ENCODE results near the gene MATK. TPM values are rescaled to one million over a fixed set of nuclear protein-coding genes. Genes with fewer than 3 reads are reported as not detected.

The MATK gene
- polyA plus RNA-seq, 4 donors = 3.6 to 29.5 (median 6.5) TPM

DNA sequence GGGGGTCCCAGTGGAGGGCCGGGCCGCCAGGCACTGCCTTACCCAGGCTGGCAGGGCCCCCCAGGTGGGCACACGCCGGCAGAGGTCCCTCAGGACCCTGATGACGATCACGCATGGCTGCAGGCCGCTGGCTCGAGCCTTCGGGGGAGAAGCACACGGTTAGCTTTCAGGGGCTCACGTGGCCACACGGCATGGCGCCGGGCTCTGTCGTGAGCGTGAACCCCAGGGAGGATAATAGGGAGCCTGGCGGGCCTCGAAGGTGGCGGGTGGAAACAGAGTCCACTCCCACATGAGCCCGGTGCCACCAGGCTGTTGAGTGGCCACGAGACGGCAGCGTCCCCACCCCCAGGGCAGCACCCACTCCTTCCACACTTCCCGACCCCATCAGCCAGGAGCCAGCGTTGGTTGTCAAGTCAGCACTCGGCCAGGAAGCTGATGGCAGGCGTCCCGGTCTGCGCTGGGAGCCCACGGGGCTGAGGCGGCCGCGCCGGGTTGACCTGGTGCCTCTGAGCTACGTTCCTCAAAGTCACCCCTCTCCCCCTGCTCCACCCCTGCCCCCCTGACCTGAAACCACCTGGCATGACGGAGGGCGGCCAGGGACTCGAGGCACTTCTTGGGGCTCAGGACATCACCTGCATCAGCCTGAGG lies 24.7 kb upstream of the MATK start:
- no peaks in the 10 kb centered on the region for H3K27me3 ChIP-seq (ENCODE audit: control insufficient read depth in 3 of 3, insufficient read depth in 3 of 3, low read length in 3 of 3)
- H3K4me3 ChIP-seq (ENCODE audit: low read depth in 1 of 3, low read length in 3 of 3) = no peak overlapping the region
- 75 to 83% (median 76%) methylated on average over 34 to 38 of the region's 38 CpGs for WGBS, 3 donors
- no peaks in the 10 kb centered on the region for H3K4me1 ChIP-seq (ENCODE audit: control insufficient read depth in 3 of 3, insufficient read depth in 2 of 3, low read depth in 1 of 3, low read length in 2 of 3)
- FAIRE-seq = no peak
- H3K27ac ChIP-seq (ENCODE audit: low read depth in 1 of 3, low read length in 2 of 3) = no peak overlapping the region
- no peaks in the 10 kb centered on the region for H3K36me3 ChIP-seq (ENCODE audit: control insufficient read depth in 3 of 3, insufficient read depth in 2 of 3, low read depth in 1 of 3, low read length in 3 of 3)
- no peak for DNase-seq
- H3K9me3 ChIP-seq (ENCODE audit: control insufficient read depth in 2 of 2, insufficient read depth in 1 of 2, low read depth in 1 of 2, low read length in 1 of 2) = no peaks in the 10 kb centered on the region

DNA sequence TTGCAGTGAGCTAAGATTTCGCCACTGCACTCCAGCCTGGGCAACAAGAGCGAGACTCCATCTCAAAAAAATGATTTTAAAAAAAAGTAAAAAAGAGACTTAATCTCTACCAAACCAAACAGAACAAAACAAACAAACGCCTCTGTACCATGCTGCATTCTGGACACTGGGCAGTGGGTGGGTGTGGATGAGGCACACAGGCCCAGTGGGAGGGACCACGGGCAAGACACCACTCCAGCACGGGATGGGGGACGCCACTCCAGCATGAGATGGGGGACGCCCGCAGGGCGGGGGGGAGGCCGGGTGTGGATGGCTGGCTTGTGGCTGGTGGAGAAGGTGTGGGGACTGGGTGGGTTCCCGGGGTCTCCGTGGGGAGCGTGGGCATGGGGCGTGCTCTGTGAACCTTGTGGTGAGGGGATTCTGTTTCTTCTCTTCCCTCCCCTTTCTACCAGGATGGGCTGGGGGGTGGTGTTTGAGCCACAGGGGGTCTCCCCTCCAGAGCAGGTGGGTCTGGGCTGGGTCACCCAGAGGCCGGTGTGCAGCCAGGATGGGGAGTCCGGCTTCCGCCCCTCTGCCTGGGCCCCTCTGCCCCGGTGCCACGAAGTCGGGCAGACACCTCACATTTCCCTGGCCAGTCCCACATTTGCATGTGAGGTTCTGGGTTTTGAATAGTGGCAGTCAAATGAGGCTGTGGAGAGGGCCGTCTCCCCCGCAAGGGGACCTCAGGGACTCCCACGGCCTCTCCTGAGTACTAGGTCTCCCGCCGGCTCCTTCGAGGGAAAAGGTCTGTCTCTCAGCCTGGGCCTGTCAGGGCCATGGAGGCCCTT lies 23.9 kb upstream of the MATK start:
- DNase-seq (no peak), FAIRE-seq (no peak)
- Histone ChIP-seq H3K36me3 (ENCODE audit: control insufficient read depth in 3 of 3, insufficient read depth in 2 of 3, low read depth in 1 of 3, low read length in 3 of 3) (no peaks in the 10 kb centered on the region), H3K27ac (ENCODE audit: low read depth in 1 of 3, low read length in 2 of 3) (no peak overlapping the region), H3K9me3 (ENCODE audit: control insufficient read depth in 2 of 2, insufficient read depth in 1 of 2, low read depth in 1 of 2, low read length in 1 of 2) (no peaks in the 10 kb centered on the region), H3K4me3 (ENCODE audit: low read depth in 1 of 3, low read length in 3 of 3) (no peak overlapping the region), H3K4me1 (ENCODE audit: control insufficient read depth in 3 of 3, insufficient read depth in 2 of 3, low read depth in 1 of 3, low read length in 2 of 3) (no peaks in the 10 kb centered on the region), H3K27me3 (ENCODE audit: control insufficient read depth in 3 of 3, insufficient read depth in 3 of 3, low read length in 3 of 3) (no peaks in the 10 kb centered on the region)
- 75 to 80% (median 80%) methylated on average over 25 to 26 of the region's 26 CpGs for WGBS, 3 donors

DNA sequence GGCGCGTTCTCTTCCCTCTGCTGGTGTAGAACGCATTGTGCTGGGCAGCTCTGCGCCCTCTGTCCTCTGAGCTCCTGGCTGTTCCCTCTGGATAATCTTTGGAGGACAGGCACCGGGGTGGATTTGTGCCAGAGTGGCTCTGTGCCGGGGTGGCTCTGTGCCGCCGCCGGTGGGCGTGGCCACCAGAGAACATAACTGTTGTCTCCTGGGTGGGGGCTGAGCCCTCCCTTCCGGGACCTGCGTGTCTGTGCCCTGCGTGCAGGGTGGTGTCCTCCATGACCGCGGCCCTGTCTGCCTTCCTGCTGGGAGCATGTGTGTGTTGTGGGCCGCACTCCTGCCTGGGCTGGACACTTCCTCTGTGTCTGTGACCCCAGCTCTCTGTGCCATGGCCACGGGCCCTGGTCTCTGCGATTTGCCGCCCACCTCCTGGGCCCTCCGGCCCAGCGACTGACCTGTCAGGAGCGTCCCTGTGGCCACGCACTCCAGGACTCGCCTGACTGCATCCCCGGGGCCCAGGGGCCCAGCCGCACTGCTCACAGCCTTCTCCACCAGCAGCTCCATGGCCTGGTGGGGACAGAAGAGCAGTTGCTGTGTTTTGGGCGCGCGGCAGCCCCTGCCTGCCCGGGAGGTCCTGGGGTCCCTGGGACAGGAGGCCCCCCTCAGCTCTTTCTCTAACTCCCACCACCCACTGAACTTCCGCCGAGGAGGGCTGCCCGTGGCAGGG lies 22.4 kb upstream of the MATK start:
- Histone ChIP-seq H3K4me1 (ENCODE audit: control insufficient read depth in 3 of 3, insufficient read depth in 2 of 3, low read depth in 1 of 3, low read length in 2 of 3) (no peaks in the 10 kb centered on the region), H3K4me3 (ENCODE audit: low read depth in 1 of 3, low read length in 3 of 3) (no peak overlapping the region), H3K27me3 (ENCODE audit: control insufficient read depth in 3 of 3, insufficient read depth in 3 of 3, low read length in 3 of 3) (peaks cover 0 to 3% (median 0%) of the 10 kb centered on the region in 3 donors), H3K9me3 (ENCODE audit: control insufficient read depth in 2 of 2, insufficient read depth in 1 of 2, low read depth in 1 of 2, low read length in 1 of 2) (no peaks in the 10 kb centered on the region), H3K27ac (ENCODE audit: low read depth in 1 of 3, low read length in 2 of 3) (no peak overlapping the region), H3K36me3 (ENCODE audit: control insufficient read depth in 3 of 3, insufficient read depth in 2 of 3, low read depth in 1 of 3, low read length in 3 of 3) (no peaks in the 10 kb centered on the region)
- no peak for FAIRE-seq
- 72 to 85% (median 82%) methylated on average over 28 to 33 of the region's 33 CpGs for WGBS, 3 donors
- DNase-seq = no peak

DNA sequence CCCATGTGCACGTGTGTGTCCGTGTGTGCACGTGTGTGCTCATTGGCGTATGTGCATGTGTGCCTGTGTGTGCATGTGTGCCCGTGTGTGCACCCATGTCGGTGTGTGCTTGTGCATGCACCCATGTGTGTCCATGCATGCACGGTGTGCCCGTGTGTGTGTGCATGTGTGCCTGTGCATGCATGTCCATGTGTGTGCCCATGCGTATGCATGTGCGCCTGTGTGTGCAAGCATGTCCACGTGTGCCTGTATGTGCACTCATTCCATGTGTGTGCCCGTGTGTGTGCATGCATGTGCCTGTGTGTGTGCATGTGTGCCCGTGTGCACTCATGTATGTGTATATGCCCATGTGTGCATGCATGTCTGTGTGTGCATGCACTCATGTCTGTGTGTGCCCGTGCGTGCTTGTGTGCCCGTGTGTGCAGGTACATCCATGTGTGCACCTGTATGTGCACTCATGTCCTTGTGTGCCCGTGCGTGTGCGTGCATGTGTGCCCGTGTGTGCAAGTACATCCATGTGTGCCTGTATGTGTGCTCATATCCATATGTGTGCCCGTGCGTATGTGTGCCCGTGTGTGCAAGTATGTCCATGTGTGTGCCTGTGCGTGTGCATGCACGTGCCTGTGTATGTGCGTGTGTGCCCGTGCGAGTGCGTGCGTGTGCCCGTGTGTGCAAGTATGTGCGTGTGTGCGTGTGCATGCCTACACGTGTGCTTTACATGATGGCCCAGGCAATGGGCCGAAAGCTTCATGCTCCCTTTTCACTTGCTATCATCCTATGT lies 21.6 kb upstream of the MATK start:
- Histone ChIP-seq H3K27ac (ENCODE audit: low read depth in 1 of 3, low read length in 2 of 3) (no peak overlapping the region), H3K36me3 (ENCODE audit: control insufficient read depth in 3 of 3, insufficient read depth in 2 of 3, low read depth in 1 of 3, low read length in 3 of 3) (no peaks in the 10 kb centered on the region), H3K4me3 (ENCODE audit: low read depth in 1 of 3, low read length in 3 of 3) (no peak overlapping the region), H3K9me3 (ENCODE audit: control insufficient read depth in 2 of 2, insufficient read depth in 1 of 2, low read depth in 1 of 2, low read length in 1 of 2) (no peaks in the 10 kb centered on the region), H3K27me3 (ENCODE audit: control insufficient read depth in 3 of 3, insufficient read depth in 3 of 3, low read length in 3 of 3) (peaks cover 0 to 5% (median 0%) of the 10 kb centered on the region in 3 donors), H3K4me1 (ENCODE audit: control insufficient read depth in 3 of 3, insufficient read depth in 2 of 3, low read depth in 1 of 3, low read length in 2 of 3) (no peaks in the 10 kb centered on the region)
- 91 to 96% (median 95%) methylated on average over 35 of the region's 35 CpGs for WGBS, 3 donors
- FAIRE-seq = no peak
- no peak for DNase-seq

DNA sequence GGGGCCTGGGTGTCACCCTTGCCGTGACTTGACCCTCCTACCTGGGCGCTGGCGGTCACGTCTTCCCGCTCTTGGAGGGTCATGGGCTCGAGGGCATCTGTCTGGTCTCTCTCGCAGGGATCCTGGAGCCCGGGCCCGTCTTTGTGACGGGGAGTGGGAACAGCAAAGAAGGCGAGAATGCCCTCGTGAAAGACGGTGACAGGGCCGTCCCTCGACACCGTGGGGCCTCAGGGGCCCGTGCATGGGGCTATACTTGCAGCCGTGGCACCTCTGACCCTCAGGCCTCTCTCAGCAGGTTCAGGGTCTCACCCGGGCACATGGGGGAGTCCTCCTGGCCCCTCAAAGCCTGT lies 20.9 kb upstream of the MATK start:
- FAIRE-seq = no peak
- 70 to 85% (median 81%) methylated on average over 19 of the region's 19 CpGs for WGBS, 3 donors
- DNase-seq = no peak
- H3K9me3 ChIP-seq (ENCODE audit: control insufficient read depth in 2 of 2, insufficient read depth in 1 of 2, low read depth in 1 of 2, low read length in 1 of 2) = no peaks in the 10 kb centered on the region
- H3K4me3 ChIP-seq (ENCODE audit: low read depth in 1 of 3, low read length in 3 of 3) = no peak overlapping the region
- H3K4me1 ChIP-seq (ENCODE audit: control insufficient read depth in 3 of 3, insufficient read depth in 2 of 3, low read depth in 1 of 3, low read length in 2 of 3) = no peaks in the 10 kb centered on the region
- H3K36me3 ChIP-seq (ENCODE audit: control insufficient read depth in 3 of 3, insufficient read depth in 2 of 3, low read depth in 1 of 3, low read length in 3 of 3) = no peaks in the 10 kb centered on the region
- H3K27me3 ChIP-seq (ENCODE audit: control insufficient read depth in 3 of 3, insufficient read depth in 3 of 3, low read length in 3 of 3) = peaks cover 0 to 10% (median 0%) of the 10 kb centered on the region in 3 donors
- no peak overlapping the region for H3K27ac ChIP-seq (ENCODE audit: low read depth in 1 of 3, low read length in 2 of 3)

DNA sequence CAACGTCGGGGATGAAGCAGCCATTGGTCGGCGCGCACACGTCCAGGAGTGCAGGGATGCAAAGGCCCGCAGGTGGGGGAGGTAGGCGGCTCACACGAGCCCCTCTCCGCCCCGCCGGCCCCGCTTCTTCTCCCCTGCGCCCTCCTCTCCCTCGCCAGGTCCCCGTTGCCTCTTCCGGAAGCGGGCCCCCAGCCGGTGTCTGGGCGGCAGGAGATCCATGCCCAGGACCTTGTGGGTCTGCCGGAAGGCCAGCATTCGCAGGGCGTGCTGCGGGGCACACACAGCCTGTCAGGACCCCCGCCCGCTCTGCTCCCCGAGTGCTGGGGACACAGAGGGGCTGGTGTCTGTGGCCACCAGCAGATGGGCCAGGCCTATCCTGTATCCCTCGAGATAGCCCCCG lies 19.7 kb upstream of the MATK start:
- DNase-seq (no peak), FAIRE-seq (no peak)
- WGBS, 3 donors = 87 to 90% (median 90%) methylated on average over 27 to 29 of the region's 29 CpGs

DNA sequence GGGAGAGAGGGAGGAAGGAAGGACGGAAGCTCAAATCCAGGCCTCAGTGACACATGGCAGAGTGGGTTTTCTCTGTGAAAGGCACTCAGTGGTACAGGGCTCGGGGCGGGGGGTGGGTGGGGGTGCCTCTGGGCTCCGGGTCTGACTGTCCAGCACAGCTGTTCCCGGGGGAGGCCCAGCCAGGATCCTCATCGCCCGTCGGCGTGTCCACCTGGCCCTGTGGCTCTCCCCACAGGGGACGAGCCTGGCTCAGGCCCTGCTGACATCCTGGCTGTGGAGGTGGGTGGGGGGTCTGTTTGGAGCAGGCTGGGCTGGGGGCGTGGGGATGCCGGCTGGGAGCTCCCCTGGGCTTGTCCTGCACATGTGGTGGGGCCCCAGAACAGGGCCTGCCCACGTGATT lies 18.2 kb upstream of the MATK start:
- Histone ChIP-seq H3K9me3 (ENCODE audit: control insufficient read depth in 2 of 2, insufficient read depth in 1 of 2, low read depth in 1 of 2, low read length in 1 of 2) (no peaks in the 10 kb centered on the region), H3K4me1 (ENCODE audit: control insufficient read depth in 3 of 3, insufficient read depth in 2 of 3, low read depth in 1 of 3, low read length in 2 of 3) (no peaks in the 10 kb centered on the region), H3K4me3 (ENCODE audit: low read depth in 1 of 3, low read length in 3 of 3) (no peak overlapping the region), H3K27me3 (ENCODE audit: control insufficient read depth in 3 of 3, insufficient read depth in 3 of 3, low read length in 3 of 3) (peaks cover 0 to 25% (median 7%) of the 10 kb centered on the region in 3 donors), H3K36me3 (ENCODE audit: control insufficient read depth in 3 of 3, insufficient read depth in 2 of 3, low read depth in 1 of 3, low read length in 3 of 3) (no peaks in the 10 kb centered on the region), H3K27ac (ENCODE audit: low read depth in 1 of 3, low read length in 2 of 3) (no peak overlapping the region)
- 74 to 84% (median 79%) methylated on average over 10 to 13 of the region's 13 CpGs for WGBS, 3 donors
- FAIRE-seq = no peak
- no peak for DNase-seq

More for the DNA sequence above, 19.7 kb upstream of the MATK start:
- H3K4me3 ChIP-seq (ENCODE audit: low read depth in 1 of 3, low read length in 3 of 3) = no peak overlapping the region
- no peak overlapping the region for H3K27ac ChIP-seq (ENCODE audit: low read depth in 1 of 3, low read length in 2 of 3)
- no peaks in the 10 kb centered on the region for H3K9me3 ChIP-seq (ENCODE audit: control insufficient read depth in 2 of 2, insufficient read depth in 1 of 2, low read depth in 1 of 2, low read length in 1 of 2)
- H3K36me3 ChIP-seq (ENCODE audit: control insufficient read depth in 3 of 3, insufficient read depth in 2 of 3, low read depth in 1 of 3, low read length in 3 of 3) = no peaks in the 10 kb centered on the region
- H3K4me1 ChIP-seq (ENCODE audit: control insufficient read depth in 3 of 3, insufficient read depth in 2 of 3, low read depth in 1 of 3, low read length in 2 of 3) = no peaks in the 10 kb centered on the region
- H3K27me3 ChIP-seq (ENCODE audit: control insufficient read depth in 3 of 3, insufficient read depth in 3 of 3, low read length in 3 of 3) = peaks cover 0 to 22% (median 7%) of the 10 kb centered on the region in 3 donors

DNA sequence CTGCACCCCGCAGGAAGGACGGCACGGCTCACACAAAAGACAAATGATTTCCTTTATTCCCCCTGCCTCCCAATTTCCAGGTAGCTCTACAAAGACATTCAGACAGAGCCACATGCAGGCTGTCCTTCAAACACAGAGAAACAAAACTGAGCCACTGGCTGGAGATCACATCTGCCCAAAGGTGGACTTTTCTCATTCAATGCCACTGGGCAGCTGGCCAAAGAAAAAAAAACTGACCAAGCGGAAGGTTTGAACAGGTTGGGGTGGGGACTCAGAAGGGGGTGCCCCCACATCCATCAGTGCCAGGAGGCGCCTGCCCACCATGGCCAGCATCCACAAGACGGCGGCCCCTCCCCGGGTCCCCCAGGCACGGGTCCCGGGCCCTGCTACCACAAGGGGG lies 17.8 kb upstream of the MATK start:
- Histone ChIP-seq H3K4me3 (ENCODE audit: low read depth in 1 of 3, low read length in 3 of 3) (no peak overlapping the region), H3K27ac (ENCODE audit: low read depth in 1 of 3, low read length in 2 of 3) (no peak overlapping the region), H3K36me3 (ENCODE audit: control insufficient read depth in 3 of 3, insufficient read depth in 2 of 3, low read depth in 1 of 3, low read length in 3 of 3) (no peaks in the 10 kb centered on the region), H3K9me3 (ENCODE audit: control insufficient read depth in 2 of 2, insufficient read depth in 1 of 2, low read depth in 1 of 2, low read length in 1 of 2) (no peaks in the 10 kb centered on the region), H3K4me1 (ENCODE audit: control insufficient read depth in 3 of 3, insufficient read depth in 2 of 3, low read depth in 1 of 3, low read length in 2 of 3) (no peaks in the 10 kb centered on the region), H3K27me3 (ENCODE audit: control insufficient read depth in 3 of 3, insufficient read depth in 3 of 3, low read length in 3 of 3) (peaks cover 0 to 25% (median 7%) of the 10 kb centered on the region in 3 donors)
- DNase-seq = no peak
- no peak for FAIRE-seq
- 73 to 75% (median 74%) methylated on average over 10 of the region's 10 CpGs for WGBS, 3 donors
